DOHH2 (cell line): ENCODE data around the gene MAK.
"Not testable (repeated sequence)": the region's sequence is repeated elsewhere in the genome, so short reads cannot be mapped to it uniquely, and the experiment has no call there.

Experiments
- CTCF ChIP-seq: fragments of 200-600 bp; sonication (generic); IDR thresholded peaks from one replicate; pipeline ENCODE4 v1.5.1; 2014; ENCODE audit warnings: antibody characterized with exemption, mild to moderate bottlenecking, low read depth, low read length; ENCODE audit not compliant: poor library complexity, severe bottlenecking
- EZH2phosphoT487 ChIP-seq: fragments of 200-600 bp; sonication (generic); IDR thresholded peaks from 2 replicates; pipeline ENCODE4 v1.6.1; 2017; ENCODE audit warnings: borderline replicate concordance, mild to moderate bottlenecking, antibody characterized with exemption, low read length, moderate library complexity, mixed read lengths

DNA sequence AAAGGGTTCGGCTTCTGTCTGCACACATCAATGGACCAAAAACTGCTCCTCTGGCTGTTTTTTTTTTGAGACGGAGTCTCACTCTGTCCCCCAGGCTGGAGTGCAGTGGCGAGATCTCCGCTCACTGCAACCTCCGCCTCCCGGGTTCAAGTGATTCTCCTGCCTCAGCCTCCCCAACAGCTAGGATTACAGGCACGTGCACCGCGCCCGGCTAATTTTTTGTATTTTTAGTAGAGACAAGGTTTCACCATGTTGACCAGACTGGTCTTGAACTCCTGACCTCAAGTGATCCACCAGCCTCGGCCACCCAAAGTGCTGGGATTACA is 48.0 kb upstream of the MAK start:
- not testable (repeated sequence) for TF ChIP-seq EZH2phosphoT487, CTCF
